ENCODE measurements around the gene ZNF831.

Gene ZNF831

GRCh38 chr20:59299945-59300332 lies 136.3 kb downstream of the ZNF831 start:
- Histone ChIP-seq H3K4me2 (ENCODE audit: low read length) (no peak overlapping the region), H3F3A (ENCODE audit: control insufficient read depth, insufficient read depth) (no peaks in the 10 kb centered on the region), H3K9me2 (replicated peaks; ENCODE audit: control insufficient read depth, low read length) (no peaks in the 10 kb centered on the region), H3K4me1 (ENCODE audit: control insufficient read depth, low read length) (no peaks in the 10 kb centered on the region), H3K27me3 (ENCODE audit: control insufficient read depth, low read length) (peaks cover 21% of the 10 kb centered on the region), H3K36me3 (ENCODE audit: control insufficient read depth, low read length) (no peaks in the 10 kb centered on the region), H3K9me3 (ENCODE audit: control insufficient read depth, insufficient read depth, low read length) (no peaks in the 10 kb centered on the region), H3K4me3 (ENCODE audit: low read length) (no peak overlapping the region), H3K27ac (ENCODE audit: low read depth, low read length) (no peak overlapping the region), H3K79me2 (ENCODE audit: control insufficient read depth, low read length) (no peaks in the 10 kb centered on the region), H4K20me1 (ENCODE audit: control insufficient read depth, insufficient read depth, low read depth, low read length) (no peaks in the 10 kb centered on the region)
- TF ChIP-seq, protein P1, sequence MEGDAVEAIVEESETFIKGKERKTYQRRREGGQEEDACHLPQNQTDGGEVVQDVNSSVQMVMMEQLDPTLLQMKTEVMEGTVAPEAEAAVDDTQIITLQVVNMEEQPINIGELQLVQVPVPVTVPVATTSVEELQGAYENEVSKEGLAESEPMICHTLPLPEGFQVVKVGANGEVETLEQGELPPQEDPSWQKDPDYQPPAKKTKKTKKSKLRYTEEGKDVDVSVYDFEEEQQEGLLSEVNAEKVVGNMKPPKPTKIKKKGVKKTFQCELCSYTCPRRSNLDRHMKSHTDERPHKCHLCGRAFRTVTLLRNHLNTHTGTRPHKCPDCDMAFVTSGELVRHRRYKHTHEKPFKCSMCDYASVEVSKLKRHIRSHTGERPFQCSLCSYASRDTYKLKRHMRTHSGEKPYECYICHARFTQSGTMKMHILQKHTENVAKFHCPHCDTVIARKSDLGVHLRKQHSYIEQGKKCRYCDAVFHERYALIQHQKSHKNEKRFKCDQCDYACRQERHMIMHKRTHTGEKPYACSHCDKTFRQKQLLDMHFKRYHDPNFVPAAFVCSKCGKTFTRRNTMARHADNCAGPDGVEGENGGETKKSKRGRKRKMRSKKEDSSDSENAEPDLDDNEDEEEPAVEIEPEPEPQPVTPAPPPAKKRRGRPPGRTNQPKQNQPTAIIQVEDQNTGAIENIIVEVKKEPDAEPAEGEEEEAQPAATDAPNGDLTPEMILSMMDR (IDR thresholded peaks at IDR 0.05; ENCODE audit: low read depth, low read length, poor library complexity, severe bottlenecking): no peak
- TF ChIP-seq EZH2phosphoT487 (IDR thresholded peaks at IDR 0.05; ENCODE audit: borderline replicate concordance, low read length): no peak

- Histone ChIP-seq H4K20me1 (ENCODE audit: control insufficient read depth, insufficient read depth, low read depth, low read length) (no peaks in the 10 kb centered on the region), H3K4me3 (ENCODE audit: low read length) (no peak within 1 kb of the TSS), H3K27me3 (ENCODE audit: control insufficient read depth, low read length) (peaks cover 18% of the 10 kb centered on the region), H3K9me2 (replicated peaks; ENCODE audit: control insufficient read depth, low read length) (no peaks in the 10 kb centered on the region), H3K9me3 (ENCODE audit: control insufficient read depth, insufficient read depth, low read length) (no peaks in the 10 kb centered on the region), H3K36me3 (ENCODE audit: control insufficient read depth, low read length) (no peaks in the 10 kb centered on the region), H3K4me1 (ENCODE audit: control insufficient read depth, low read length) (no peaks in the 10 kb centered on the region), H3K27ac (ENCODE audit: low read depth, low read length) (no peak within 1 kb of the TSS), H3K4me2 (ENCODE audit: low read length) (no peak within 1 kb of the TSS), H3F3A (ENCODE audit: control insufficient read depth, insufficient read depth) (no peaks in the 10 kb centered on the region), H3K79me2 (ENCODE audit: control insufficient read depth, low read length) (no peaks in the 10 kb centered on the region)
- TF ChIP-seq EZH2phosphoT487 (IDR thresholded peaks at IDR 0.05; ENCODE audit: borderline replicate concordance, low read length): no peak
- TF ChIP-seq, protein P1 (IDR thresholded peaks at IDR 0.05; ENCODE audit: low read depth, low read length, poor library complexity, severe bottlenecking): no peak
Observed at GRCh38 chr20:59300333-59301081, 136.9 kb downstream of the ZNF831 start, which contains the start of gene EDN3. Gene EDN3, plus strand, starts transcription at chr20:59300611. Its CDS starts 202 bp downstream, at chr20:59300813.

GRCh38 chr20:59301343-59302007 lies 137.9 kb downstream of the ZNF831 start:
- H3K4me3 ChIP-seq (ENCODE audit: low read length): no peak overlapping the region
- H3K9me3 ChIP-seq (ENCODE audit: control insufficient read depth, insufficient read depth, low read length): no peaks in the 10 kb centered on the region
- H3K79me2 ChIP-seq (ENCODE audit: control insufficient read depth, low read length): no peaks in the 10 kb centered on the region
- no peaks in the 10 kb centered on the region for H3K4me1 ChIP-seq (ENCODE audit: control insufficient read depth, low read length)
- H3K27ac ChIP-seq (ENCODE audit: low read depth, low read length): no peak overlapping the region
- no peak for TF ChIP-seq EZH2phosphoT487 (IDR thresholded peaks at IDR 0.05; ENCODE audit: borderline replicate concordance, low read length)
- TF ChIP-seq, protein P1 (IDR thresholded peaks at IDR 0.05; ENCODE audit: low read depth, low read length, poor library complexity, severe bottlenecking): no peak
- H3K4me2 ChIP-seq (ENCODE audit: low read length): no peak overlapping the region
- H4K20me1 ChIP-seq (ENCODE audit: control insufficient read depth, insufficient read depth, low read depth, low read length): no peaks in the 10 kb centered on the region
- H3K27me3 ChIP-seq (ENCODE audit: control insufficient read depth, low read length): peaks cover 15% of the 10 kb centered on the region; the same call in 1 of the 2 replicates
- no peaks in the 10 kb centered on the region for H3F3A ChIP-seq (ENCODE audit: control insufficient read depth, insufficient read depth)
- H3K36me3 ChIP-seq (ENCODE audit: control insufficient read depth, low read length): no peaks in the 10 kb centered on the region
- no peaks in the 10 kb centered on the region for H3K9me2 ChIP-seq (replicated peaks; ENCODE audit: control insufficient read depth, low read length)
